OCI-LY7 (cell line): Measurements from ENCODE around the gene LYPD5. TPM values are rescaled to one million over a fixed set of nuclear protein-coding genes. Genes with fewer than 3 reads are reported as not detected.

Source experiments
- BruUV-seq: library from RNA; stranded (reverse); fragments of 400-500 nt; replicated peaks from 2 replicates; lab custom pipeline; 2021; lab: Mats Ljungman, UMichigan
- CTCF ChIA-PET: fragments of 300-600 bp; sonication (Branson Sonifier 250); formaldehyde crosslinking; loops from one replicate; lab custom pipeline; 2022; ENCODE audit warnings: antibody characterized with exemption; ENCODE audit not compliant: unreplicated experiment; lab: Charles Lee
- POLR2A ChIA-PET: fragments of 300-600 bp; sonication (Branson Sonifier 250); formaldehyde crosslinking; loops from one replicate; lab custom pipeline; 2022; ENCODE audit warnings: antibody characterized with exemption; lab: Charles Lee
- DNase-seq: peaks from one replicate; pipeline ENCODE4 v3.0.0-alpha.2; 2015; ENCODE audit warnings: low spot score
- H2AFZ ChIP-seq: fragments of 200-600 bp; sonication (generic), shearing (Covaris generic); 2 replicates; pipeline ENCODE4 v1.6.1; 2014; ENCODE audit warnings: mild to moderate bottlenecking, antibody characterized with exemption, low read length, moderate library complexity
- H3K27ac ChIP-seq: fragments of 200-600 bp; sonication (generic); 2 replicates; pipeline ENCODE4 v1.5.1; 2014; ENCODE audit warnings: mixed run types, low read depth, mild to moderate bottlenecking, moderate library complexity, low read length, inconsistent platforms; ENCODE audit not compliant: poor library complexity, severe bottlenecking
- H3K36me3 ChIP-seq: fragments of 200-600 bp; sonication (generic); 2 replicates; pipeline ENCODE4 v1.6.1; 2014; ENCODE audit warnings: mild to moderate bottlenecking, antibody characterized with exemption, low read length, moderate library complexity, mixed read lengths; ENCODE audit not compliant: insufficient read depth
- H3K4me1 ChIP-seq: fragments of 200-600 bp; sonication (generic); 2 replicates; pipeline ENCODE4 v1.5.1; 2014; ENCODE audit warnings: mild to moderate bottlenecking, low read length; ENCODE audit not compliant: insufficient read depth, poor library complexity, severe bottlenecking
- H3K4me2 ChIP-seq: fragments of 200-600 bp; sonication (generic); 2 replicates; pipeline ENCODE4 v1.6.1; 2014; ENCODE audit warnings: mild to moderate bottlenecking, low read length
- H3K4me3 ChIP-seq: fragments of 200-600 bp; sonication (generic); 2 replicates; pipeline ENCODE4 v1.5.1; 2014; ENCODE audit warnings: mild to moderate bottlenecking, low read depth, low read length; ENCODE audit not compliant: poor library complexity, severe bottlenecking
- H3K79me2 ChIP-seq: fragments of 200-600 bp; sonication (generic); 2 replicates; pipeline ENCODE4 v1.6.1; 2016; ENCODE audit warnings: low read depth, mild to moderate bottlenecking, low read length, moderate library complexity, mixed read lengths; ENCODE audit not compliant: insufficient read depth
- H3K9me2 ChIP-seq: fragments of 200-600 bp; sonication (generic); 2 replicates; pipeline ENCODE4 v1.6.1; 2016; ENCODE audit warnings: mild to moderate bottlenecking, low read length, mixed read lengths; ENCODE audit not compliant: insufficient read depth
- H3K9me3 ChIP-seq: fragments of 200-600 bp; sonication (generic); 2 replicates; pipeline ENCODE4 v1.6.1; 2014; ENCODE audit warnings: mild to moderate bottlenecking, mixed run types, low read length, mixed read lengths
- H4K20me1 ChIP-seq: fragments of 200-600 bp; sonication (generic); 2 replicates; pipeline ENCODE4 v1.6.1; 2014; ENCODE audit warnings: mild to moderate bottlenecking, antibody characterized with exemption, low read length, moderate library complexity, mixed read lengths; ENCODE audit not compliant: insufficient read depth
- CTCF ChIP-seq: fragments of 200-600 bp; sonication (generic); conservative IDR thresholded peaks from 2 replicates; pipeline ENCODE4 v1.5.1; 2014; ENCODE audit warnings: mild to moderate bottlenecking, antibody characterized with exemption, low read length, moderate library complexity, mixed read lengths
- EZH2phosphoT487 ChIP-seq: fragments of 200-600 bp; sonication (generic); IDR thresholded peaks from 2 replicates; pipeline ENCODE4 v1.6.1; 2018; ENCODE audit warnings: low read depth, borderline replicate concordance, mild to moderate bottlenecking, mixed run types, antibody characterized with exemption, low read length, moderate library complexity, mixed read lengths
- intact Hi-C: fragments of 100-400 bp; cut with micrococcal nuclease; formaldehyde crosslinking; loops from one replicate; pipeline ENCODE4 v1.10.0; 2022; ENCODE audit not compliant: unreplicated experiment
- total RNA-seq, 2 experiments: library from RNA; depleted of rRNA in 1 of 2; stranded (reverse); fragments of >200 nt in 1 of 2; shearing (Covaris generic) in 1 of 2; gene quantifications; 2 replicates each; pipeline ENCODE4 v1.2.3, GENCODE V29; 2014 to 2022

The LYPD5 gene
- total RNA-seq, 2 experiments from 2014 or later: not detected

- no peak overlapping the region for H3K4me2 ChIP-seq
- no peak overlapping the region for H3K4me3 ChIP-seq
- no peaks in the 10 kb centered on the region for H3K9me3 ChIP-seq
- H3K36me3 ChIP-seq: peaks cover 67% of the 10 kb centered on the region
- intact Hi-C loops: no loop called here
- ChIA-PET CTCF (no interaction called here), POLR2A (no interaction called here)
- no peaks in the 10 kb centered on the region for H3K9me2 ChIP-seq
- H3K27ac ChIP-seq: no peak overlapping the region
- BruUV-seq: no TSS peak
- H2AFZ ChIP-seq: no peak overlapping the region
- no peak for DNase-seq
- H3K79me2 ChIP-seq: peaks cover 26% of the 10 kb centered on the region
- TF ChIP-seq EZH2phosphoT487 (no peak), CTCF (no peak)
- H3K4me1 ChIP-seq: peaks cover 50% of the 10 kb centered on the region
- H4K20me1 ChIP-seq: no peaks in the 10 kb centered on the region
These were observed 27.9 kb downstream of the LYPD5 start for GRCh38 chr19:43774103-43774939.

- no peaks in the 10 kb centered on the region for H4K20me1 ChIP-seq
- H2AFZ ChIP-seq: no peak overlapping the region
- intact Hi-C loops: no loop called here
- POLR2A ChIA-PET: no interaction called here
- BruUV-seq: no TSS peak
- peaks cover 73% of the 10 kb centered on the region for H3K36me3 ChIP-seq
- CTCF ChIA-PET: no interaction called here
- no peak overlapping the region for H3K4me3 ChIP-seq
- no peaks in the 10 kb centered on the region for H3K9me3 ChIP-seq
- no peak for DNase-seq
- peaks cover 44% of the 10 kb centered on the region for H3K4me1 ChIP-seq
- H3K79me2 ChIP-seq: peaks cover 20% of the 10 kb centered on the region
- H3K9me2 ChIP-seq: no peaks in the 10 kb centered on the region
- no peak overlapping the region for H3K27ac ChIP-seq
- TF ChIP-seq EZH2phosphoT487 (no peak), CTCF (no peak)
- H3K4me2 ChIP-seq: no peak overlapping the region
These were observed 28.5 kb downstream of the LYPD5 start for GRCh38 chr19:43773725-43774102.

DNA sequence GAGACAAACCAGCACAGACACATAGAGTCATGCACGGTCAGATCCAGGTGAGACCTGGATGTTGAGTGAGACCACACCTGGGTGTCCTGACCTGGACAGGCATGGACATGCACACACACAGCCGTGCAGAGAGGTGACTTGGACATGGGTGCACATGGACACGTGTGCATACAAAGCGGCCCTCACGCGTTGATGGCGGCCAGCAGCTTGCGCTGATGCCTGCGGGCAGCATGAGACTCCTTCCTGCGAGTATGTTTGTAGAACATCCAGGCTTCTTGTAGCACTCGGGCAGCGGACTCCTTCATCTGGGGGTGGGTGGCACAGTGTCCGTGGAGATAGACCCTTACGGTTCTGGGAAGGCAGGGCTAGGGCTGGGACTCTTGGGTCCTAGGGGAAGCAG, 33.0 kb downstream of the LYPD5 start:
- Histone ChIP-seq H3K4me1 (peaks cover 49% of the 10 kb centered on the region), H4K20me1 (no peaks in the 10 kb centered on the region), H2AFZ (no peak overlapping the region), H3K79me2 (no peaks in the 10 kb centered on the region), H3K9me3 (no peaks in the 10 kb centered on the region), H3K27ac (no peak overlapping the region), H3K9me2 (no peaks in the 10 kb centered on the region), H3K4me3 (no peak overlapping the region), H3K4me2 (no peak overlapping the region), H3K36me3 (peaks cover 92% of the 10 kb centered on the region)
- no TSS peak for BruUV-seq
- TF ChIP-seq EZH2phosphoT487: no peak
- TF ChIP-seq CTCF: no peak
- no peak for DNase-seq
- ChIA-PET CTCF (interaction anchor here (0.7 kb wide), 1 partner anchor 7 kb away, joined by 3 read pairs; no protein-coding TSS in a partner anchor), POLR2A (interaction anchor here (1.1 kb wide), 1 partner anchor 8 kb away, joined by 3 read pairs; no protein-coding TSS in a partner anchor)
- intact Hi-C loops: no loop called here
